Sigmoid colon (tissue), 7 donors: ENCODE results near the gene SLC5A11. TPM values are rescaled to one million over a fixed set of nuclear protein-coding genes. Genes with fewer than 3 reads are reported as not detected.

Experiments
- DNase-seq: peaks from one replicate; pipeline ENCODE4 v3.0.0-alpha.2; 2019
- H3K27ac ChIP-seq, 4 donors: fragments of 200-600 bp; sonication (generic); one replicate each; pipeline ENCODE4 v1.5.1; 2016 to 2019; ENCODE audit warnings: mild to moderate bottlenecking in 1 of 4
- H3K27me3 ChIP-seq, 3 donors: fragments of 200-600 bp; sonication (generic); one replicate each; pipeline ENCODE4 v1.5.1; 2019; ENCODE audit warnings: mild to moderate bottlenecking in 1 of 3
- H3K36me3 ChIP-seq, 4 donors: fragments of 200-600 bp; sonication (generic); one replicate each; pipeline ENCODE4 v1.5.1; 2016 to 2019
- H3K4me1 ChIP-seq, 4 donors: fragments of 200-600 bp; sonication (generic); one replicate each; pipeline ENCODE4 v1.5.1; 2017 to 2019
- H3K4me3 ChIP-seq, 4 donors: fragments of 200-600 bp; sonication (generic); one replicate each; pipeline ENCODE4 v1.5.1; 2017 to 2019; ENCODE audit warnings: mild to moderate bottlenecking in 2 of 4, moderate library complexity in 1 of 4
- H3K9me3 ChIP-seq, 4 donors: fragments of 200-600 bp in 3 of 4; sonication (generic) in 3 of 4; one replicate each; pipeline versions ENCODE4 v1.5.1 to v1.6.1; 2013 to 2019
- EP300 ChIP-seq, 4 donors: sonication (generic); formaldehyde crosslinking; IDR thresholded peaks; one replicate each; pipeline ENCODE4 v1.6.1; 2017; ENCODE audit warnings: antibody characterized with exemption in 4 of 4
- POLR2A ChIP-seq, 2 donors: fragments of 450-650 bp; IDR thresholded peaks; one replicate each; pipeline ENCODE4 v1.6.1; 2016; ENCODE audit warnings: antibody characterized with exemption in 2 of 2, mild to moderate bottlenecking in 2 of 2, moderate library complexity in 2 of 2
- POLR2AphosphoS5 ChIP-seq, 4 donors: sonication (generic); formaldehyde crosslinking; IDR thresholded peaks; one replicate each; pipeline ENCODE4 v1.6.1; 2017; ENCODE audit warnings: antibody characterized with exemption in 4 of 4
- WGBS, 2 donors: extraction: QIAGEN DNeasy Blood & Tissue Kit; methylation state at CpG; one replicate each; pipeline ENCODE4 v1.1.7; 2013; 5-methylcytosine and 5-hydroxymethylcytosine counted together
- intact Hi-C: fragments of 100-400 bp; cut with DNase I; formaldehyde crosslinking; loops from one replicate; pipeline ENCODE4 v1.15.1; 2023
- polyA plus RNA-seq, 3 donors: library from polyadenylated mRNA; stranded (reverse); fragments of 200-250 nt; gene quantifications; one replicate each; pipeline ENCODE4 v1.2.3, GENCODE V29; 2013
- total RNA-seq, 4 donors: library from RNA; depleted of rRNA; stranded (reverse); fragments of >200 nt; gene quantifications; one replicate each; pipeline ENCODE4 v1.1.0, GENCODE V29; 2016
- TF ChIP-seq, protein P1 (sequence below), 4 experiments: fragments of 450-650 bp in 3 of 4; fragments of 200-600 bp in 1 of 4; IDR thresholded peaks; one replicate each; pipeline ENCODE4 v1.5.1; 2016 to 2019; ENCODE audit warnings: antibody characterized with exemption in 4 of 4, mild to moderate bottlenecking in 3 of 4, moderate library complexity in 2 of 4
- donor health status: healthy with polysubstance abuse.
- donor health status: Bipolar disorder and iron deficiency.
- donor health status: healthy.

Gene SLC5A11
- total and polyA plus RNA-seq, 7 donors = 0.14 to 1.2 (median 0.19) TPM; not detected in 4

DNA sequence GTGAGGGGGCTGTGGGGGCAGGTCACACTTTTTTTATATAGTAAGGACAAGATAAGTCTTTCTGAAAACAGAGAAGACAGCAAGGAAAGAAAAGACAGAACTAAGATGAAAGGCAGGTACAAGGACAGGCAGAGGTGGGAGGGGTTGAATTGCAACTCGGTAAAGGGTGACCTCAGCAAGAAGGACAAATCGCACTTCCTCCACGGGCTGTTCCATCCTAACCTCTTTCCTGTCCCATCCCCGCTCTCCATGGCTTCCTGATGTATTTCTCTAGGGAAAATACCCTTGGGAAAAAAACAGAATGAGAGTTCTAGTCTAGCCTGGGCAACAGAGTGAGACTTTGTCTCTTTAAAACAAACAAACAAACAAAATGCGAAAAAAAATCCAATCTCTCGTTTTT is 112.1 kb downstream of the SLC5A11 start:
- no peak overlapping the region for H3K27ac ChIP-seq
- no peaks in the 10 kb centered on the region for H3K27me3 ChIP-seq
- no peak for DNase-seq
- peaks cover 14 to 93% (median 47%) of the 10 kb centered on the region in 4 donors for H3K36me3 ChIP-seq
- TF ChIP-seq POLR2A (IDR thresholded peaks at IDR 0.05) (no peak), EP300 (IDR thresholded peaks at IDR 0.05) (no peak), POLR2AphosphoS5 (IDR thresholded peaks at IDR 0.05) (no peak)
- TF ChIP-seq, protein P1, sequence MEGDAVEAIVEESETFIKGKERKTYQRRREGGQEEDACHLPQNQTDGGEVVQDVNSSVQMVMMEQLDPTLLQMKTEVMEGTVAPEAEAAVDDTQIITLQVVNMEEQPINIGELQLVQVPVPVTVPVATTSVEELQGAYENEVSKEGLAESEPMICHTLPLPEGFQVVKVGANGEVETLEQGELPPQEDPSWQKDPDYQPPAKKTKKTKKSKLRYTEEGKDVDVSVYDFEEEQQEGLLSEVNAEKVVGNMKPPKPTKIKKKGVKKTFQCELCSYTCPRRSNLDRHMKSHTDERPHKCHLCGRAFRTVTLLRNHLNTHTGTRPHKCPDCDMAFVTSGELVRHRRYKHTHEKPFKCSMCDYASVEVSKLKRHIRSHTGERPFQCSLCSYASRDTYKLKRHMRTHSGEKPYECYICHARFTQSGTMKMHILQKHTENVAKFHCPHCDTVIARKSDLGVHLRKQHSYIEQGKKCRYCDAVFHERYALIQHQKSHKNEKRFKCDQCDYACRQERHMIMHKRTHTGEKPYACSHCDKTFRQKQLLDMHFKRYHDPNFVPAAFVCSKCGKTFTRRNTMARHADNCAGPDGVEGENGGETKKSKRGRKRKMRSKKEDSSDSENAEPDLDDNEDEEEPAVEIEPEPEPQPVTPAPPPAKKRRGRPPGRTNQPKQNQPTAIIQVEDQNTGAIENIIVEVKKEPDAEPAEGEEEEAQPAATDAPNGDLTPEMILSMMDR (IDR thresholded peaks at IDR 0.05) = no peak
- WGBS, 2 donors = 29 to 68% methylated on average over 6 of the region's 6 CpGs
- H3K4me3 ChIP-seq = no peak overlapping the region
- H3K4me1 ChIP-seq = no peaks in the 10 kb centered on the region
- H3K9me3 ChIP-seq = no peaks in the 10 kb centered on the region
- intact Hi-C loops = no loop called here

Other genes starting within 250 kb of the SLC5A11 start
- 100 to 1,000 TPM in 1 of 4 donors, 10 to 100 TPM in 3; 42.8 to 129 (median 64.9) TPM for gene TNRC6A, start 116.3 kb upstream of the SLC5A11 start, total RNA-seq
- gene TNRC6A, start 116.3 kb upstream of the SLC5A11 start, polyA plus RNA-seq = 10 to 100 TPM in 1 of 3 donors, 1 to 10 TPM in 2; 4.6 to 18.9 (median 5.4) TPM
- gene ARHGAP17, start 169.4 kb downstream of the SLC5A11 start, total RNA-seq = 10 to 100 TPM; 27.1 to 44.3 (median 35.5) TPM
- 10 to 100 TPM; 46.8 to 55.6 (median 50.6) TPM for gene ARHGAP17, start 169.4 kb downstream of the SLC5A11 start, polyA plus RNA-seq